Middle frontal gyrus (tissue), 1 donor: Measurements from ENCODE around the gene DDX10.

Experiments
- DNase-seq: peaks from one replicate; pipeline ENCODE4 v3.0.0-alpha.2; 2015; ENCODE audit warnings: low spot score; ENCODE audit errors: extremely low spot score

DDX10 gene

DNA sequence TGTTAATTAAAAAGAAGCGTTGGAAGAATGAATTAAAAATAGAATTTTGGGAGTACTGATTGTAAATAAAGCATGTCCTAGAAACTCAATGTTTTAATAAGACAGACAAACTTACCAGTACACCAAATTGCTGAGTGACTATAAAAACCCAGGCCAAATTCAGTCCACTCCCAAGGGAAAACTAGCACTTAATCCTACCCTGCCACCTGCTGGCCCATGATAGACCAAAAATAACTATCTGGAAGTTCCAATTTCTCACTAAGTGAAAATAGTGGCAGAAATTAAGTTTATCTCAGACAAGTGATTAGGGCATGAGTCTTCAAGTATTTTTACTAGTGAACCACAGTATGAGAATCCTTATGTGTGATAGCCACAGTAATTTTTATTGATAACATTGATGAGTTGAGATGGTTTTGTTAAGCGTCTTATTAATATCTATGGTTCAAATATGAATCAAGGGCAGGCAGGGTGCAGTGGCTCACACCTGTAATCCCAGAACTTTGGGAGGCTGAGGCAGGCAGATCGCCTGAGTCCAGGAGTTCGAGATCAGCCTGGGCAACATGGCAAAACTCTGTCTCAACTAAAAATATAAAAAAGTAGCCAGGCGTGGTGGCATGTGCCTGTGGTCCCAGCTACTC lies 9.8 kb upstream of the DDX10 start:
- DNase-seq, result no peak

- no peak for DNase-seq
These were observed 2.2 kb upstream of the DDX10 start for GRCh38 chr11:108662700-108663099.

GRCh38 chr11:108663154-108663877 lies 1.6 kb upstream of the DDX10 start:
- DNase-seq, result no peak

DNA sequence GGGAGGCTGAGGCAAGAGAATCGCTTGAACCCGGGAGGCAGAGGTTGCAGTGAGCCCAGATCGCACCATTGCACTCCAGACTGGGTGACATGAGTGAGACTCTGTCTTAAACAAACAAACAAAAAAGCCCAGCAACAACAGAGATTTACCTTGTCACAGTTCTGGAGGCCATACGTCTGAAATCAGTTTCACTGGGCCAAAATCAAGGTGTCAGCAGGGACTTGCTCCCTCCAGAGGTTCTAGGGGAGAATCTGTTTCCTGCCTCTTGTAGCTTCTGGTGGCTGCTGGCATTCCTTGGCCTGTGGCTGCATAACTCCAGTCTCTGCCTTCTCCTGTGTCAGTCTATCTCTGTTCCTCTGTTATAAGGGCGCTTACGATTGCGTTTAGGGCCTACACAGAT lies 1.5 kb downstream of the DDX10 start:
- DNase-seq, result no peak

DNA sequence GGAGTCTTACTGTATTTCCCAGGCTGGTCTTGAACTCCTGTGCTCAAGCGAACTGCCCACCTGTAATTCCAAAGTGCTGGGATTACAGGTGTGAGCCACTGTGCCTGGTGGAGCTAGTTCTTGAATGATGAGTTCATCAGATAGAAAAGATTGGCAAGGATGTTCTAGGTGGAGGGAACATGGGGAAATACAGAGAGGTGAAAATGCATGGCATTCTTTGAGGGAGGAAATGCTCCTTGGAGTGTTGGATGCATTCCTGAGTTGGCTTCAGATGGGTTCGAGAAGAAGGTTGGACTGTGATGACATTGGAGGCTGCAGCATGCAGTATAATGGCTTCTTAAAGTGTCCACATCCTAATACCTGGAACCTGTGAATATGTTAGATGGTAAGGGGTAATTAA lies 4.4 kb downstream of the DDX10 start:
- no peak for DNase-seq

GRCh38 chr11:108669711-108670110 lies 4.8 kb downstream of the DDX10 start:
- DNase-seq, result no peak

- no peak for DNase-seq
These were observed 5.6 kb downstream of the DDX10 start for GRCh38 chr11:108670451-108670850.

DNA sequence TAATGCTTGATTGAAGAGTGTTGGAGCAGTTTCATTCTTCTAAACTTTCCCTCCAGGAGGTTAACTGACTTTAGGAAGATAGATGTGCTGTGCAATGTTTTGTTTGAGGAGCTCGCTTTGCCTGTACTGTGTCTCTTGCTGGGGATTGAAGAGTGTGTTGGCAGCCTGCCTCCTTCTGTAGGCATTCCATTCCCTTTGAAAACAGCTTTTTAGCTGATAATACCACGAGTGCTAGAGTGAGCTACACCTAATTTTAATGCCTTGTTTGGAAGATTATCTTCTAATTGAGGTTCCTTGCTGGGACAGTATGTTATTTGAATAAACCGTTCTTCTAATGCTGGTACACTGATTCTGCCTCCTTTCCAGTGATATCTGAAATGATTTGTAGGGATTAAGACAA lies 7.2 kb downstream of the DDX10 start:
- DNase-seq, result no peak

DNA sequence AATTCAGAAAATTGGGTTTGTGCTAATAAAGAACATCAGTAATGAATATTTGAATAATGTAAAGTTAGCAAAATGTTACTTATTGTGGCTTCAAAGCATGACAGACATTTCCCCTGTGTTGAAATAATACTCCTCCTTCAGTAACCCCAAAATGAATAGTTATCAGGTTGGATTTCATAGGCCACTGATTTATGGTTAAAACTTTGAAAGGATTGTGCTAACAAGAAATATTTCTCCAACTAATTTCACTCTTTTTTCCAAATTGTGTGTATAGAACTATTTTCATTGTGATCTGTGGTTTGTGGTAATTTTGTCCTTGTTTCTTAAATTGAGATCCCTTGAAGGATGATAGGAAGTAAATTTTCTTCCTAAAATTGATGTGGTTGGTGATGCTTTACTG lies 7.9 kb downstream of the DDX10 start:
- no peak for DNase-seq

- DNase-seq, result no peak
These were observed 14.2 kb downstream of the DDX10 start for GRCh38 chr11:108679045-108679444.

DNA sequence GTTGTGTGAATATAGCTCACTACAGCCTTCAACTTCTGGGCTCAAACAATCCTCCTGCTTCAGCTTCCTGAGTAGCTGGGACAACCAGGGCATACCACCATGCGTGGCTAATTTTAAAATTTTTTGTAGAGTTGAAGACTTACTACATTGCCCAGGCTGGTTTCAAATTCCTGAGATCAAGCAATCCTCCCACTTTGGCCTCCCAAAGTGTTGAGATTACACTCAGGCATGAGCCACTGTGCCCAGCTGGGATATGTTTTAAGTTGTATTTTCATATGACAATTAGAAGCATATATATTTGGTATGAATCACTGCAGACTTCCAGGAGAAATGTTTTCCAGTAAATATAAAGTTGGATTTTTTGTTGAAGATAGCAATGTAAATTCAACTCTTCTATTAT lies 15.4 kb downstream of the DDX10 start:
- DNase-seq, result no peak

- no peak for DNase-seq
These were observed 20.7 kb downstream of the DDX10 start for GRCh38 chr11:108685419-108686130.

DNA sequence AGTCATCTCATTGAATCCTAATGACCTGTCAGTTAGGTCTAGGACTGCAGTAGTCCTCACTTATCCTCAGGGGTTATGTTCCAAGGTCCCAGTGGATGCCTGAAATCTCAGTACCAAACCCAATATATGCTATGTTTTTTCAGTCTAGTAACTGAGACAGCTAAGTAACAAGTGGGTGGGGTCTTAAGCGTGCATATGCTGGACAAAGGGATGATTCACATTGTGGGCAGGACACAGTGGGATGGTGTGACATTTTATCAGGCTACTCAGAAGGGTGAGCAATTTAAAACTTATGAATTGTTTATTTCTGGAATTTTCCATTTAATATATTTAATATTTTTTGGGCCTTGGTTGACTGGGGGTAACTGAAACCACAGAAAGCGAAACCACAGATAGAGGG lies 29.0 kb downstream of the DDX10 start:
- no peak for DNase-seq

DNA sequence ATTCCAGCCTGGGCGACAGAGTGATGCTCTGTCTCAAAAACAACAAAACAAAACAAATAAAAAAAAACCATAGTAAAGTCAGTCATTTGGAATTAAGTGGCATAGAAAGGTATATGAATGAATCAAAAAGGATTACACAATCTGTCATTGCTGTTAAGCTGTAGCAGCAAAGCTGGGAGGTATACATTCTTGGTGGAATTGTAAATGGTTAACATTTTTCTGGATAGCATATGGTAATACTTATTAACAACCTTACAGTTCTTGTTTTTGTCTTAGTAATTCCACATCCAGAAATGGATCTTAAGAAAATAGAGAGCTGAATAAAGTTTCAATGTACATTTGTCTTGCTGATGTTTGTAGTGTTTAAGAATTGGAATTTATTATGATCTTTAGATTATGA lies 30.0 kb downstream of the DDX10 start:
- no peak for DNase-seq

DNA sequence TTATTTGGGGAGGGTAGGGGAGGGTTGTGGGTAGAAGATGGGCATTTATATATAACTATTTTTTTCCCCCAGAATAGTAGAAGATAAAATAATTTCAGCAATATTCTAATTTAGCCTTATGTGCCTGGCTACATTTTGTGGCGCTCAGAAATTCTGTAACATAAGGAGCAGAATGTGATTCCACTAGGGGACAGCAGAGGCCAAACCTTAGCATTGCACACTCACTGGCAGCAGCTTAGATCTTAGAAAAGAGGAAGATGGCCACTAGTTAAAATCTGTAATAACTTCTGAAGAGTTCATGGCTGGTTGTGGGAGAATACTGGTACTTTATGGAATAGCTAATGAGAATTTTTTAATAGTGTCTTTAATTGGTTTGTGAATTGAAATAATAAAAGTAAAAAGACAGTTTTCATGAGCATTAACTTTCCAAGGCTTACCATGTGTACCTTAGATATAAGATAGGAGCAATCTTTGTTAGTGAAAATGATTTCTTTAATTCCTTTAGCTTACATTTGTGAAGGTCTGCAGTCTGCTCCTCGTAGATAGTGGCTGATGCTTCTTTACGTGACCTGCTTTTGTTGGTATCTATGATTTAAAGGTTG lies 33.1 kb downstream of the DDX10 start:
- peak; percentile 30 for DNase-seq

GRCh38 chr11:108698844-108699642 lies 34.2 kb downstream of the DDX10 start:
- DNase-seq, result no peak

DNA sequence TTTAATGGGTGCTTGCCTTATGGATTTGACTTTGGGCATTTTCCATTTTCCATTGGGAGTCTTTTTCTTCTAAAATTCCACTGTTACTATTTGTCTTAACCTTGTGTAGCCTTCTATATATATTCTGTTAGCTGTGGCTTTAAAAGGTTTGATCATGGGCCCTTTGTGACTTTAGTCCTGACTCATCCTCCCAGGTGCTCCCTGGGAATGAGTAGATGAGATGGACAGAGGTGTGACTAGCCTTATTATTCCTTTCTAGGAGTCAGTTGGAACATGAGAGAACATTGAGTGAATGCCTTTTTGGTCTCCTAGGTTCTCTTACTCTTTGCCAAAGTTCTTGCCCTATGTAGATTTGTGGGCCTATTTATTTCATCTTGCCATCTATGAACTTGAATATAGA lies 39.0 kb downstream of the DDX10 start:
- no peak for DNase-seq

DNA sequence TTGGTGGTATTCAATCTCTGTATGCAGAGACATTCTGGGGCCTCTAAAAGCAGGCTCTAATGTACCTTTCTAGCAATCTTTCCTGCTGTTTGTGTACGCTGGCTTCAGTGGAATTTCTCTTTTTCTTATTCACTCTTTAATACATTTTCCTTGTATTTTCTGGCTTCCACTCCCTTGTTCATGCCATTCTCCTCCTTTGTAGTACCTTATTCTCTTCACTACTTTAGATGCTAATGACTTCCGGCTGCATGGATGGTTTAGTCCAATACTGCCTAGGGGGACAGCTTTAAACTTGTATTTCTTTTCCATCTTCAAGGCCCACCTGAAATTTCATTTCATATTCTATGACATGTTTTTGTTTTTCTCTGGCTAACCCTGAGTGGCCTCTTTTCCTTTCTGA lies 40.2 kb downstream of the DDX10 start:
- no peak for DNase-seq

DNA sequence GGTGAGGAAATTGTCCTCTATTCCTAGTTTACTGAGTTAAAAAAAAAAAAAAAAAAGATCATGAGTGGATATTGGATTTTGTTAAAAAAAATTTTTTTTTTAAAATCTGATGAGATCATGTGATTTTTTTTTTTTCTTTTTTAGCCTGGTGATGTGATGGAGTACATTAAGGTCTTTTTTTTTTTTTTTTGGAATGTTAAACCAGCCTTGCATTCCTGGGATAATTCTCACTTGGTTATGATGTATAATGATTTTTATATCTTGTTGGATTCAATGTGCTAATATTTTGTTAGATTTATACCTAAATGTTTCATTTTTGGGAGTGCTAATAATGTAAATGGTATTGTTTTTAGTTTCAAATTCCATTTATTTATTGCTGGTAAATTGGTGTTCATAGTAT lies 43.3 kb downstream of the DDX10 start:
- no peak for DNase-seq

- DNase-seq, result no peak
These were observed 44.9 kb downstream of the DDX10 start for GRCh38 chr11:108709741-108710140.

DNA sequence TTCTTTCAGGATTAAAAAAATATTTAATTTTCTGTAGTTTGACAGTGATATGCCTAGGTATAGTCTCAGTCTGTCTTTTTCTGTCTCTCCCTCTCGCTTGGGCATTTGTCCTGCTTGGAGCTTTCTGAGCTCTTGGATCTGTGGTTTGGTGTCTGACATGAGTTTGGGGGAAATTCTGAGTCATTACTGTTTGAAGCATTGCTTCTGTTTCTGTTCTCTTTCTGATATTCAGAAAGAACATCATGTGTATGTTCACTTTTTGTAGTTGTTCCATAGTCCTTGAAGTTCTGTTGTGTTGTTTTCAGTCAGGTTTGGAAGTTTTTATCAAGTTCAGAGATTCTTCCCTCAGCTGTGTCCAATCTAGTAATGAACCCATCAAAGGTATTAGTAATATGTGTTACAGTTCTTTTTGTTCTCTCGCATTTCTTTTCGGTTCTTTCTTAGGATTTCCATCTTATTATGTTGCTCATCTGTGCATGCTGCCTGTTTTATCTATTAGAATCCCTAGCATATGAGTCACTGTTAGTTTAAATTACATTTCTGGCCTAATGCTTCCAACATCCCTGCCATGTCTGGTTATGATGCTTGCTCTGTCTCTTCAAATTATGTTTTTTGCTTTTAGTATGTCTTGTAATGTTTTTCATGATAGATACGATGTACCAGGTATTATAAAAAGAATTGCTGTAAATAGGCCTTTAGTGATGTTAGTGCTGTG lies 48.4 kb downstream of the DDX10 start:
- no peak for DNase-seq
